HUES64 (cell line): ENCODE data around the gene DCUN1D1. TPM values are rescaled to one million over a fixed set of nuclear protein-coding genes. Genes with fewer than 3 reads are reported as not detected.

Experiments
- H3K27ac ChIP-seq: 2 replicates; pipeline ENCODE4 v1.7.0; 2013; ENCODE audit warnings: low read depth, low read length, inconsistent platforms
- H3K27me3 ChIP-seq: 2 replicates; pipeline ENCODE4 v1.6.1; 2013; ENCODE audit warnings: mild to moderate bottlenecking, low read length; ENCODE audit not compliant: insufficient read depth
- H3K36me3 ChIP-seq: 2 replicates; pipeline ENCODE4 v1.6.1; 2013; ENCODE audit warnings: mild to moderate bottlenecking, low read length; ENCODE audit not compliant: insufficient read depth
- H3K4me1 ChIP-seq: 2 replicates; pipeline ENCODE4 v1.6.1; 2013; ENCODE audit warnings: mild to moderate bottlenecking, low read length, moderate library complexity; ENCODE audit not compliant: insufficient read depth
- H3K4me3 ChIP-seq: 2 replicates; pipeline ENCODE4 v1.5.1; 2013; ENCODE audit warnings: mild to moderate bottlenecking, low read length, moderate library complexity
- H3K9ac ChIP-seq: 2 replicates; pipeline ENCODE4 v1.6.1; 2013; ENCODE audit warnings: mild to moderate bottlenecking, low read depth, low read length
- H3K9me3 ChIP-seq: 2 replicates; pipeline ENCODE4 v1.6.1; 2013; ENCODE audit warnings: low read depth, low read length; ENCODE audit not compliant: insufficient read depth
- WGBS: fragments of 150-250, 120-280 bp; methylation state at CpG from one replicate; pipeline ENCODE4 v1.1.7; 2013; ENCODE audit warnings: missing lambda C conversion rate; 5-methylcytosine and 5-hydroxymethylcytosine counted together
- polyA plus RNA-seq, 2 experiments: library from polyadenylated mRNA; stranded (reverse); fragments of 50-300 nt; gene quantifications; one replicate each; pipeline ENCODE4 v1.2.3, GENCODE V29; 2013

DCUN1D1 gene
- 28.7 TPM for polyA plus RNA-seq (2013, experiment 1 of 2)
- polyA plus RNA-seq (2013, experiment 2 of 2) = 31.8 TPM

DNA sequence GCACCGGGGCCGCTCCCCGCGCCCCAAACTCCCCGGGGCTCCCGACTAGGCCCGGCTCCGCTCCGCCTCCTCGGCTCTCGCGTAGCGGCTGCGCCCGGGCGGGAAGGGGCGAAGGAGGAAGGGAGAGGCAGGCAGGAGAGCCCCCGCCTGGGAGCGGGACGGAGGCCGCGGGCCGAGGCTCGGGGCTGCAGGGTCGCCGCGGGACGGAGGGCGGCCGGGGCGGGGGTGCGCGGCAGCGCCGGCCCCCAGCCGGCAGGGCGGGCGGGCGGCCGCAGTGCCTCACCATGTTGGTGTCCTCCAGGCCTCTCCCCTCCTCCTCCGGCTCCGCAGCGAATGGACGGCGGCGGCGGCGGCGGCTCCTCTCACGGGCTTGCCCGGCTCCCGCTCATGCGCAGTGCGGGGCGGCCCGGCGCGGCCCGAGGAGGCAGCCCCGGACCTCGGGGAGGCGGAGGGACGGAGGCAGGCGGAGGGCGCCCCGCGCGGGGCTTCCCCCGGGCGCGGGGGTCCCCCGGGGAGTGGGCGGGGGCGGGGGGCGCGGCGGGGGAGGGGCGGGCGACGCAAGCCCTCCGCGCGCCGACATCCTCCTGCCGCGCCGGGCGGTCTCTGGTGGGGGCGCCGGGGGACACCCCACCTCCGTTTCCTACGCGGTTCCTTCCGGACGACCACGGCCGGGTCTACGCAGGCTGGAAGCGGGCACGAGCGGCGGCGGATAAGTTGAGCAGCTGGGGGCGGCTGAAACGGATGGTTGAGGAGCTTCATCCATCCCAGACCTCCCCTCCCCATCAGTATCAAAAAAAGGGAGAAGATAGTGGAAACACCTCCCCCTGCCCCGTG, at the start of gene DCUN1D1:
TSS of gene DCUN1D1 (minus strand) at position 335 of the 834 bp plus-strand sequence. CDS start at position 286, 49 bp downstream.
- WGBS = under 1% methylated on average over 99 of the region's 106 CpGs
- Histone ChIP-seq H3K27ac (peak within 1 kb of the TSS; percentile 73), H3K9me3 (no peaks in the 10 kb centered on the region), H3K27me3 (no peaks in the 10 kb centered on the region), H3K4me1 (peaks cover 13% of the 10 kb centered on the region), H3K4me3 (peak within 1 kb of the TSS; percentile 94), H3K36me3 (no peaks in the 10 kb centered on the region), H3K9ac (peak within 1 kb of the TSS; percentile 81)

DNA sequence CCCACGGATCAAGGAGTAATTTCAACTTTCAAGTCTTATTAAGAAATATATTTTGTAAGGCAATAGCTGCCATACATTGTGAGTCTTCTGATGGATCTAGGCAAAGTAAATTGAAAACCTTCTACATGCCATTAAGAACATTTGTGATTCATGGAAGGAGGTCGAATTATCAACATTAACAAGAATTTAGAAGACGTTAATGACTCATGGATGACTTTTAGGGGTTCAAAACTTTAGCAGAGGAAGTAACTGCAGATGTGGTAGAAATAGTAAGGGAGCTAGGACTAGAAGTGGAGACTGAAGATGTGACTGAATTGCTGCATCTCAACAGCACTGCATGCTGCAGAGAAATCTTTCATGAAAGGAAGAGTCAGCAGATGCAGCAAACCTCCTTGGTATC, 48.1 kb upstream of the DCUN1D1 start:
- H3K9me3 ChIP-seq = no peaks in the 10 kb centered on the region
- H3K27me3 ChIP-seq = no peaks in the 10 kb centered on the region
- 92% methylated on average over 2 of the region's 3 CpGs for WGBS
- H3K9ac ChIP-seq = no peak overlapping the region
- no peak overlapping the region for H3K27ac ChIP-seq
- no peaks in the 10 kb centered on the region for H3K4me1 ChIP-seq
- H3K36me3 ChIP-seq = peaks cover 11% of the 10 kb centered on the region; the same call in 1 of the 2 replicates
- no peak overlapping the region for H3K4me3 ChIP-seq

DNA sequence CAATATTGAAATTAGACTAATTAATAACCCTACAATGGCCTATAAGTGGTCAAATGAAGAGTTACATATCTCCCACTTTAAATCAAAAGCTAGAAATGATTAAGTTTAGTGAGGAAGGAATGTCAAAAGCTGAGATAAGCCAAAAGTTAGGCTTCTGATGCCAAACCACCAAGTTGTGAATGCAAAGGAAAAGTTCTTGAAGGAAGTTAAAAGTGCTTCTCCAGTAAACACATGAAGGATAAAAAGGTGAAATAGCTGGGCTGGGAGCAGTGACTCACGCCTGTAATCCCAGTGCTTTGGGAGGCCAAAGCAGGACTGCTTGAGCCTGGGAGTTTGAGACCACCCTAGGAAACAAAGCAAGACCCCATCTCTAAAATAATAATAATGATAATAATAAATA, 46.9 kb upstream of the DCUN1D1 start:
- Histone ChIP-seq H3K9me3 (no peaks in the 10 kb centered on the region), H3K36me3 (peaks cover 13% of the 10 kb centered on the region; the same call in 1 of the 2 replicates), H3K9ac (no peak overlapping the region), H3K27me3 (no peaks in the 10 kb centered on the region), H3K4me1 (no peaks in the 10 kb centered on the region), H3K4me3 (no peak overlapping the region), H3K27ac (no peak overlapping the region)
- 100% methylated on average over 1 of the region's 1 CpG for WGBS

DNA sequence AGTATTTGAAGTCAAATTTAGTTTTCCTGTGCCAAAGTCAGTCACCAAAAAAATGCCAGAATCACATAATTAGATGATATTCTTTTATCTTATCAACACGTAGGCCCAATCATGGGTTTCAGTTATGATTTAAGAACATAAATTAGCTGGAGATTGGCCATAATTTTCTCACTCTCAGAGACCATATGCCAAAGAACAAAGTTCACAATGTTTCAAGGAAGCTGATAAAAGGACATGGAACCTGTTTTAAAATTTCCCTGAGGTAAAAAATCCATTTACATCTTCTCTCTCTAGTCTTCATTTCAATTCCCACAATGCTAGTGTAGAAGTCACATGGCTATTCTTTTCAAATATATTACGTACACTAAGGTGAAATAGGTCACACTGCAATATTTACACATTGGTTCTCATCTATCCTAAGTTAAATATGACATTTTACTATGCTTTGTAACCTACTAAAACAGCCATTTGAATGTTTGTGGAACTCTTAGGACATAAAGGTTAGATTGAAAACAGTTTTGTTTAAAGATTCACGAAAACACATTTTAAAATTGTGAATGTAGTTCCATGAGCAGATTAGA, 42.7 kb upstream of the DCUN1D1 start:
- H3K4me3 ChIP-seq = no peak overlapping the region
- no peak overlapping the region for H3K9ac ChIP-seq
- no peaks in the 10 kb centered on the region for H3K9me3 ChIP-seq
- no peaks in the 10 kb centered on the region for H3K4me1 ChIP-seq
- H3K36me3 ChIP-seq = peaks cover 22% of the 10 kb centered on the region
- no peak overlapping the region for H3K27ac ChIP-seq
- no peaks in the 10 kb centered on the region for H3K27me3 ChIP-seq
- 93% methylated on average over 2 of the region's 3 CpGs for WGBS

DNA sequence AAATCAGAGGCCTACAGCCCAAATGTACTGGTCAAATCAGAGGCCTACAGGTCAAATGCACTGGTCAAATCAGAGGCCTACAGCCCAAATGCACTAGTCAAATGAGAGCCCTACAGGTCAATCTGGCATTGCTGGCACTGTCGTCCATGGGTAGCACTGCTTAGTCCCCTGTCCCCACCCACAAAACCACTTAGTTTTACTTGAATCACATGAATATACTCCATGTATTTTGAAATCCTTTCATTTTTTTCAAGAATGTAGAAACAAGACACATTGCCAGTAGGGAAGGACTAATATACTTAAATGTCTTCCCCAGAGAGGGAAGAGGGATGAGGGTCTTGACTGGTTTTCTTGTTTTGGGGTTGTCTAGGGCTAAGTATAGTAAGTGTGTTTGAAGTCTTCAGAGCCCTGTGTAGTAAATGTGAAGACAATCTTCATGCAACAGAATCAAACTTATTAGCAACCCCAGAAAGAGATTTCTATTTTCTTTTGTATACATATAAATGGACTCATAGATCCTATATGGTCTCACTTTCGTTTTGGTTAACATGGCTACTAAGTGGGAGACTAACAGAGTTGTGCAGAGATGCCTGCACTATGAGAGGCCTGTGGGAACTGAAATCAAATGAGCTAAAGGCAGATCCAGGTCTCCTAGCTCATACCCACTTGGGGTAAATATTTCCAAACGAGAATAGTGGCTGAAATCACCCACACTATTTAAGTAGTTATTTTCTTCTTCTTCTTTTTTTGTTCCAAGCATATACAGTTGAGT, 38.3 kb upstream of the DCUN1D1 start:
- Histone ChIP-seq H3K9me3 (no peaks in the 10 kb centered on the region), H3K9ac (no peak overlapping the region), H3K27ac (no peak overlapping the region), H3K36me3 (peaks cover 21% of the 10 kb centered on the region), H3K4me3 (no peak overlapping the region), H3K4me1 (no peaks in the 10 kb centered on the region), H3K27me3 (no peaks in the 10 kb centered on the region)
- 82% methylated on average over 2 of the region's 3 CpGs for WGBS

DNA sequence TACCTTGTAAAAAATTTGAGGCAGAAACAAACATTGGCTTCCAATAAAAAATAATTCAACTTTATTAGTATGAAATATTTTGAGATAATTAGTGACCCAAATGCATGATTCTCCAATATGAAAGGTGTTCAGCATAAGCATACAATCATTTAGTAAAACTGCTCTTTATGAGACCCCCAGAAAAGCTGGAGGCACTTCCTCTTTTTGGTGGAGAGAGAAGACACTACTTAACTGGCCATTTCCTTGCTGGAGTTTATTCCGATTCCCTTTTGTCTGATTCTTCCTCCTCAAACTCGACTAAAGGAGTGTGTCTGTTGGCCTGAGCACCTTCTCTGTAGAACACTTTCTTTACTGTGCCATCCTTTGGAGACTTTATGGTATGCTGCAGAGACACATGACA, 34.8 kb upstream of the DCUN1D1 start:
- peaks cover 7% of the 10 kb centered on the region; the same call in 1 of the 2 replicates for H3K36me3 ChIP-seq

DNA sequence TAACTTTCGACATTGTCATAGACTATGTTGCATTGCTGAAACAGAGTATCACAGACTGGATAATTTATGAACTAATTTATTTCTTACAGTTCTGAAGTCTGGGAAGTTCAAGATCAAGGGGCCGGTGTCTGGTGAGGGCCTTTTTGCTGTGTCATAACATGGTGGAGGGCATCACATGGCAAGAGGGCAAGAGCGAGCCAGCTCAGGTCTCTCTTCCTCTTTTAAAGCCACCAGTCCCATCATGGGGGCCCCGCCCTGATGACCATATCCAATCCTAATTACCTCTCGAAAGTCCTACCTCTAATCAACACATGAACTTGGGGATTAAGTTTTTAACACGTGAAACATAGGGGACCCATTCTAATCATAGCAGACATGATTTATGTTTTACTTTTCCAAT, 33.5 kb upstream of the DCUN1D1 start:
- no peaks in the 10 kb centered on the region for H3K4me1 ChIP-seq
- no peaks in the 10 kb centered on the region for H3K36me3 ChIP-seq
- no peak overlapping the region for H3K9ac ChIP-seq
- no peaks in the 10 kb centered on the region for H3K9me3 ChIP-seq
- WGBS = 92% methylated on average over 6 of the region's 6 CpGs
- no peak overlapping the region for H3K4me3 ChIP-seq
- no peak overlapping the region for H3K27ac ChIP-seq
- no peaks in the 10 kb centered on the region for H3K27me3 ChIP-seq

More for the DNA sequence above, 34.8 kb upstream of the DCUN1D1 start:
- Histone ChIP-seq H3K9me3 (no peaks in the 10 kb centered on the region), H3K4me1 (no peaks in the 10 kb centered on the region), H3K9ac (no peak overlapping the region), H3K27ac (no peak overlapping the region), H3K4me3 (no peak overlapping the region), H3K27me3 (no peaks in the 10 kb centered on the region)
- 93% methylated on average over 2 of the region's 2 CpGs for WGBS

DNA sequence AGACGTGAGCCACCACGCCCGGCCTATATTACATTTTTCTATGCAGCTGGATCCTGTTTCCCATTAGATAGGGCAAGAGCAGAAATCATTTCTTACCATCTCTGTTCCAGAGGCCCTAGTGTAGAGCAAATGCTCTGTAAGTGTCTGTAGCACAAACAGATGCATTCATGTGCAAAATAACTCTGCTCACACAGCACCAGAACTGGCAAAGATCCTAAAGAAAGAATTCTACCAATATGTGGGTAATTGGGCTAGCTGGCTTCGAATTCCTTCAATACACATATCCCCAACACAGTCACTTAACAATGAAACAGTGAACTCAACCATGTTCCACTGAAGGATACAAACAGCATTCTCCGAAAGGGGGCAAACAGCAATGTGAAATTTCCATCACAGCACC, 32.7 kb upstream of the DCUN1D1 start:
- Histone ChIP-seq H3K27me3 (no peaks in the 10 kb centered on the region), H3K4me3 (no peak overlapping the region), H3K27ac (no peak overlapping the region), H3K9me3 (no peaks in the 10 kb centered on the region), H3K36me3 (no peaks in the 10 kb centered on the region), H3K4me1 (no peaks in the 10 kb centered on the region), H3K9ac (no peak overlapping the region)
- WGBS = 91% methylated on average over 5 of the region's 5 CpGs

DNA sequence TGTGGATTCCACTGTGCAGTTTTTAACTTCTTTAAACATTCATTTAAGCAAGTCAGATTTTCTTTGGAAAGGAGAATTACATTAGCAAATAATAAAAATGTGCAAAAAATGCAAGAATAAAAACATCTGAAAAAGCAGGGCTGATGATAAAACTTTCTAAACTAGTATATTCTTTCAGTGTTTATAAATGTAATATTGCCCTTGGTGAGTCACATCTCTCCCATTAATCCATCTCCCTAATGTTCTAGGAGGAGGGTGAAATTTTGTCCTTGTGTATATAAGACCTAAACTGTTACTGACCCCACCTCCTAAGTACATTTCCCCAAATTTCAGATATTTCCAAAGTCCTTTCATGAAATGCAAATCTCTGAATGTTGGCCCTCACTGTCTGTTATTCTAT, 28.5 kb upstream of the DCUN1D1 start:
- H3K4me3 ChIP-seq = no peak overlapping the region
- H3K27ac ChIP-seq = no peak overlapping the region
- H3K9me3 ChIP-seq = no peaks in the 10 kb centered on the region
- no peaks in the 10 kb centered on the region for H3K36me3 ChIP-seq
- peaks cover 5% of the 10 kb centered on the region for H3K4me1 ChIP-seq
- H3K9ac ChIP-seq = no peak overlapping the region
- no peaks in the 10 kb centered on the region for H3K27me3 ChIP-seq

DNA sequence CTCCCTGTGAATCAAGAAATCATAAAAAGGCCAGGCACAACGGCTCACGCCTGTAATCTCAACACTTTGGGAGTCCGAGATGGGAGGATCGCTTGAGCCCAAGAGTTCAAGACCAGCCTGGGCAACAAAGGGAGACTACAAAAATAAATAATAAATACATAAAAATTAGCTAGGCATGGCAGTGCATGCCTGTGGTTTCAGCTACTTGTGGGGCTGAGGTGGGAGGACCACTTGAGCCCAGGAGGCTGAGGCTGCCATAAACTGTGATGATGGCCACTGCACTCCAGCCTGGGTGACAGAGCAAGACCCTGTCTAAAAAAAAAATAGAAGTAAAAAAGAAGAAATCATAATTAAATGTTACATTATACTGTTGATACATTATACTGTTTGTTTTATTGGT, 28.0 kb upstream of the DCUN1D1 start:
- H3K27ac ChIP-seq = no peak overlapping the region
- H3K4me3 ChIP-seq = no peak overlapping the region
- H3K4me1 ChIP-seq = peaks cover 5% of the 10 kb centered on the region
- no peaks in the 10 kb centered on the region for H3K36me3 ChIP-seq
- no peaks in the 10 kb centered on the region for H3K9me3 ChIP-seq
- 98% methylated on average over 4 of the region's 4 CpGs for WGBS
- no peak overlapping the region for H3K9ac ChIP-seq
- no peaks in the 10 kb centered on the region for H3K27me3 ChIP-seq

DNA sequence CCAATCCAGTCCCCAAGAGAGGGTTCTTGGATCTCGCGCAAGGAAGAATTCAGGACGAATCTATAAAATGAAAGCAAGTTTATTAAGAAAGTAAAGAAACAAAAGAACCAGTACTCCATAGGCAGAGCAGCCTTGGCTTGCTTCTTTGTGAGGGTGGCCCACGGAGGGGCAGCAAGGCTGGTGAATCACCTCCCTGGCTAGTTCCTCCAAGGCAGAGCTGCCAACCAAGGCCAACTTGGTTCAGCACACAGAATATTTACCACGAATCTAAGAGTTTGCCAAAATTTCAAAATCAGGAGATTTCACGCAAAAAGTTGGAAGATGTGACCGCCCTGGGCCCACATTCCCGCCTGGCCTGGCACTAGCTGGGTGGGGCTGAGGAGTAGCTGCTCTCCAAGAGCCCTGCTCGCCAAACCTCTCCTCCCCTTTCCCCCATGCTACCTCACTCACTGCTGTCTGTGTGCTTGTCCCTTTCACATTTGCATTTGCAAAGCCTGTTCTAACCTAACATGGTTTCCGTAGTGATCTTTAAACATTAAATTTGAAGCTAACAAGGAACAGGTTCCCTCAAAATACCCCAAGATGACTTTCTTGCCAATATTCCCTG, 26.2 kb upstream of the DCUN1D1 start:
- Histone ChIP-seq H3K27ac (no peak overlapping the region), H3K9me3 (no peaks in the 10 kb centered on the region), H3K9ac (no peak overlapping the region), H3K36me3 (no peaks in the 10 kb centered on the region), H3K4me3 (no peak overlapping the region), H3K27me3 (no peaks in the 10 kb centered on the region), H3K4me1 (peaks cover 5% of the 10 kb centered on the region)
- WGBS = 76% methylated on average over 10 of the region's 10 CpGs
